Measurements from ENCODE around the gene COG4.
A peak's percentile ranks its signal among the peaks of the same experiment; 100 is the strongest.

COG4 gene

GRCh38 chr16:70437017-70437581 lies 86.3 kb downstream of the COG4 start (continued):
- TF ChIP-seq ATF2 (tag by site-specific recombination; IDR thresholded peaks at IDR 0.05; ENCODE audit: low read depth) (no peak), ZNF157 (tag by site-specific recombination; IDR thresholded peaks at IDR 0.05) (no peak), ZNF311 (tag by site-specific recombination; IDR thresholded peaks at IDR 0.05; ENCODE audit: borderline replicate concordance) (no peak), KLF17 (tag by site-specific recombination; IDR thresholded peaks at IDR 0.05) (peak; percentile 69), SALL2 (tag by site-specific recombination; IDR thresholded peaks at IDR 0.05; ENCODE audit: borderline replicate concordance) (no peak), SP7 (tag by site-specific recombination; IDR thresholded peaks at IDR 0.05) (peak; percentile 84), REST (tag by site-specific recombination; IDR thresholded peaks at IDR 0.05) (no peak), ZNF26 (tag by site-specific recombination; IDR thresholded peaks at IDR 0.05) (no peak), ZNF610 (tag by site-specific recombination; IDR thresholded peaks at IDR 0.05; ENCODE audit: borderline replicate concordance) (0 out of 2 replicates have a peak, but pooled peaks have one; percentile 48), ZNF555 (tag by site-specific recombination; conservative IDR thresholded peaks at IDR 0.05) (no peak), ZNF274 (IDR thresholded peaks at IDR 0.05; ENCODE audit: low read length) (no peak), ZNF274 (tag by site-specific recombination; IDR thresholded peaks at IDR 0.05; ENCODE audit: borderline replicate concordance) (no peak), ZNF501 (tag by site-specific recombination; IDR thresholded peaks at IDR 0.05) (no peak), ZNF202 (tag by site-specific recombination; IDR thresholded peaks at IDR 0.05; ENCODE audit: borderline replicate concordance) (no peak), ZNF768 (tag by site-specific recombination; IDR thresholded peaks at IDR 0.05) (no peak), IKZF3 (tag by site-specific recombination; IDR thresholded peaks at IDR 0.05) (peak; percentile 71; the same call in 1 of the 2 replicates), ZNF544 (tag by site-specific recombination; IDR thresholded peaks at IDR 0.05) (no peak), ZNF362 (tag by site-specific recombination; IDR thresholded peaks at IDR 0.05) (no peak), ZIC2 (tag by site-specific recombination; IDR thresholded peaks at IDR 0.05) (peak; percentile 51), ZBTB1 (tag by site-specific recombination; IDR thresholded peaks at IDR 0.05) (no peak), ZNF571 (tag by site-specific recombination; IDR thresholded peaks at IDR 0.05) (no peak), ZNF19 (tag by site-specific recombination; IDR thresholded peaks at IDR 0.05; ENCODE audit: low read depth) (no peak), FEZF1 (tag by site-specific recombination; IDR thresholded peaks at IDR 0.05) (peak; percentile 61; the same call in 1 of the 2 replicates)
- TF ChIP-seq, protein P1, sequence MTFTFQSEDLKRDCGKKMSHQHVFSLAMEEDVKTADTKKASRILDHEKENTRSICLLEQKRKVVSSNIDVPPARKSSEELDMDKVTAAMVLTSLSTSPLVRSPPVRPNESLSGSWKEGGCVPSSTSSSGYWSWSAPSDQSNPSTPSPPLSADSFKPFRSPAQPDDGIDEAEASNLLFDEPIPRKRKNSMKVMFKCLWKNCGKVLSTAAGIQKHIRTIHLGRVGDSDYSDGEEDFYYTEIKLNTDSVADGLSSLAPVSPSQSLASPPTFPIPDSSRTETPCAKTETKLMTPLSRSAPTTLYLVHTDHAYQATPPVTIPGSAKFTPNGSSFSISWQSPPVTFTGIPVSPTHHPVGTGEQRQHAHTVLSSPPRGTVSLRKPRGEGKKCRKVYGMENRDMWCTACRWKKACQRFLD (tag by site-specific recombination; IDR thresholded peaks at IDR 0.05): no peak
- TF ChIP-seq, protein P2, sequence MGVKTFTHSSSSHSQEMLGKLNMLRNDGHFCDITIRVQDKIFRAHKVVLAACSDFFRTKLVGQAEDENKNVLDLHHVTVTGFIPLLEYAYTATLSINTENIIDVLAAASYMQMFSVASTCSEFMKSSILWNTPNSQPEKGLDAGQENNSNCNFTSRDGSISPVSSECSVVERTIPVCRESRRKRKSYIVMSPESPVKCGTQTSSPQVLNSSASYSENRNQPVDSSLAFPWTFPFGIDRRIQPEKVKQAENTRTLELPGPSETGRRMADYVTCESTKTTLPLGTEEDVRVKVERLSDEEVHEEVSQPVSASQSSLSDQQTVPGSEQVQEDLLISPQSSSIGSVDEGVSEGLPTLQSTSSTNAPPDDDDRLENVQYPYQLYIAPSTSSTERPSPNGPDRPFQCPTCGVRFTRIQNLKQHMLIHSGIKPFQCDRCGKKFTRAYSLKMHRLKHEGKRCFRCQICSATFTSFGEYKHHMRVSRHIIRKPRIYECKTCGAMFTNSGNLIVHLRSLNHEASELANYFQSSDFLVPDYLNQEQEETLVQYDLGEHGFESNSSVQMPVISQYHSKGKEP (tag by site-specific recombination; IDR thresholded peaks at IDR 0.05): peak; percentile 93
- TF ChIP-seq, protein P3, sequence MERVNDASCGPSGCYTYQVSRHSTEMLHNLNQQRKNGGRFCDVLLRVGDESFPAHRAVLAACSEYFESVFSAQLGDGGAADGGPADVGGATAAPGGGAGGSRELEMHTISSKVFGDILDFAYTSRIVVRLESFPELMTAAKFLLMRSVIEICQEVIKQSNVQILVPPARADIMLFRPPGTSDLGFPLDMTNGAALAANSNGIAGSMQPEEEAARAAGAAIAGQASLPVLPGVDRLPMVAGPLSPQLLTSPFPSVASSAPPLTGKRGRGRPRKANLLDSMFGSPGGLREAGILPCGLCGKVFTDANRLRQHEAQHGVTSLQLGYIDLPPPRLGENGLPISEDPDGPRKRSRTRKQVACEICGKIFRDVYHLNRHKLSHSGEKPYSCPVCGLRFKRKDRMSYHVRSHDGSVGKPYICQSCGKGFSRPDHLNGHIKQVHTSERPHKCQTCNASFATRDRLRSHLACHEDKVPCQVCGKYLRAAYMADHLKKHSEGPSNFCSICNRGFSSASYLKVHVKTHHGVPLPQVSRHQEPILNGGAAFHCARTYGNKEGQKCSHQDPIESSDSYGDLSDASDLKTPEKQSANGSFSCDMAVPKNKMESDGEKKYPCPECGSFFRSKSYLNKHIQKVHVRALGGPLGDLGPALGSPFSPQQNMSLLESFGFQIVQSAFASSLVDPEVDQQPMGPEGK (tag by site-specific recombination; IDR thresholded peaks at IDR 0.05): peak; percentile 88
